ENCODE results near the gene TSPEAR.
A peak's percentile ranks its signal among the peaks of the same experiment; 100 is the strongest.

Gene TSPEAR

DNA sequence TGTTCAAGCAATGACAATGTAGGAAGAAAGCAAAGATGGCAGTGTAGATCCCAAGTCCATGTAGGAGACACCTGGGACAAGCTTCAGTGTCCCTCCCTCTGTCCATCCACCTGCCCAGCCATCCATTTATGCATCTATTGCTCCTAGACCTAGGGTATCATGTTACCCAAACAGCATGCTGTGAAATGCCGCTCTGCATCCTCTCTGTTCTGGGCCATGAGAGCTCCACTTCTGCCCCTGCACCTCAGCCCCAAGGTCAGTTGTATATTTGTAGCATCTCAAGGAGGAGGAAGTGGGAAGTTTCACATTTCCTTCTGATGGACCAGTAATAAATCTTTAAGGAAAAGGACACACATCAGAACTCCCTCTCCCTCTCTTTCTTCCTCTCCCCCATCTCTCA lies 27.9 kb upstream of the TSPEAR start:
- no peak for DNase-seq

DNA sequence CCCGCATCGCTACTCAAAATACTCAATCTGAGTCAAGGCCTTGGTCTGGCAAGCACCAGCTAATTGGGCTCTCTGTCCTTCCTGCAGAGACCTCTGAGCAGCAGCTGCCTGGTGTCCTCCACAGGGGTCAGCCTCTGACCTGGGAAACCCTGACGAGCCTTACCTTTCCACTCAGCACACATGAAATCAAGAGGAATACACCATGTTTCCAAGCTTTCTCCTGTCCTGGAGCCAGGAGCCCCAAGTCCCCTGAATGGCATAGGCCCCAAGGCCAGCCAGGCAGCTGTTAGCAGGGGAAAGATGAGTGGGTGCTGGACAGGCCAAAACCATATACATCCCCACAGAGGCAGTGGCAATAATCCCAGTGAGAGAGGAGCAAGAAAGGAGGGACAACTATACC lies 27.2 kb upstream of the TSPEAR start:
- DNase-seq, result no peak

DNA sequence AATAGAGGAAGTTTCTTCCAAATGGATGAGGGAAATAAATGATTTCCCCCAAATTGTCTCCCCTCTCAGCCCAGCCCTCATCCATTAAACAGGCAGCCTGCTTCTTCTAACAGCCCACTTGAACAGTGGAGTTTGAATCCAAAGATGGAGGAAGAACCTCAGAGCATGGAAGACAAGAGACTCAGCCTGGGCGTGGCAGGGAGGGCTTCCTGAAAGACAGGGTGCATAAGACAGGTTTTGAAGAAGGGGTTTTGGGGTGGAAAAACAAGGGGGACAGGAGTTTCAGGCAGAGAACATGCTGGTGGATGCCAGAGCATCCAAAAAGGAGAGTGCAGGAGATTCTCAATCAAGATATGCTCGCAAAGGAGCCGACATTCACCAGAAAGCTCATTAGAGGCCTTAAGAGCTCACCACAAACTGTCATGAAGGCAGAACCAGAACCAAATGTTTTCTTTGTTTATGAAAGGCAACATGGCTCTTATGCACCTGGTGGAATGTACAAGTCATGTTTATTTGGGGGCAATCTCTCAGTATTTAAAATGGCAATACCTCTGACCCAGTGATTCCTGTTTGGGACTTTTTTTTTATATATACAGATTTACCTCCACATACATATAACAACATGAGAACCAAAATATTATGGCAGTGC lies 26.5 kb upstream of the TSPEAR start:
- peak; percentile 24 for DNase-seq

DNA sequence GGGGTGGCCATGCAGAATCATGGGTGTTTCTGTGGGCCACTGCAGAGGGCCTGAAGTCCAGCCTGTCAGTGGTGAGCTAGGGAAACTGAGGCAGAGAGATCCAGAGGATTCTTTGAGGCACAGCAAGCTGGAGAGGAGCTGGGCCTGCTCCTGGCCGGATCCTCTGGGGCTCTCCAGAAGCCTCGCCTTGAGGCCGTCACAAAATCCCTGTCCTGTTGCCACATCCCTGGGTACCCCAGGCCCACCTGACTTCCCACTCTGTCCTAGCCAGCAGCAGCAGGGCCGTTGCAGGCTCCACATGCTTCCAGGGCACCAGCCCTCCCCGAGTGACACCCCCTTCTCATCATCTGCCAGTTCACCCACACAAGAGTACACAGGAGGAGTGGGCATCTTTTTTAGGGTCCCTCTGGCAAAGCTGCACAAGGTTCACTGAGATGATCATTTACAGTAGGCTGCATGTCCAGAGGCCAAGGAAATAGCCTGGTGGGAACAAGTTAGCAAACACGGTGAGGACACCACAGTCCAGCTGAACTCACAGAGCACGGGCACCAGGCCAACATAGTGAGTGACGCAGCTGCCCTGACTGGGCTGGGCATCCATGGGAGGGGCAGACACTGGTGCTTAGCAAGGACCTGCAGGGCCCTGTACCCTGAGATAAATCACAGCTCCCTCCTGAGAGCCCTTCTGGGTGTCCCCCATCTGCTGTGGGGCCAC lies 25.1 kb upstream of the TSPEAR start:
- peak; percentile 66 for DNase-seq

DNA sequence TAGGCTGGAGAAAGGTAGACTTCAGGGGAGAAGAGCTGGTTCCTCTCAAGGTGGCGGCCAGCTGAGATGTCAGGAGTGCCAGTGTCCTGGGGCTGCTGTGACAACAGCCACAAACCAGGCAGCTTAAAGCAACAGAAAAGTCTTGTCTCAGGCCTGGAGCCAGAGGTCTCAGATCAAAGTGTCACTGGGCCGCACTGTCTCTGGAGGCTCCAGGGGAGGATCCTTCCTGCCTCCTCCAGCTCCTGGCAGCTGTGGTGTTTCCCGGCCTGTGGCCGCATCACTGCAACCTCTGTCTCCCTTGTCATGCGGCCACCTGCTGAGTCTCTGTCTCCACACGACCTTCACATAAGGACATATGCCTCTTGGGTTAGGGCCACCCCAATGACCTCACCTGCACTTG lies 24.4 kb upstream of the TSPEAR start:
- no peak for DNase-seq

DNA sequence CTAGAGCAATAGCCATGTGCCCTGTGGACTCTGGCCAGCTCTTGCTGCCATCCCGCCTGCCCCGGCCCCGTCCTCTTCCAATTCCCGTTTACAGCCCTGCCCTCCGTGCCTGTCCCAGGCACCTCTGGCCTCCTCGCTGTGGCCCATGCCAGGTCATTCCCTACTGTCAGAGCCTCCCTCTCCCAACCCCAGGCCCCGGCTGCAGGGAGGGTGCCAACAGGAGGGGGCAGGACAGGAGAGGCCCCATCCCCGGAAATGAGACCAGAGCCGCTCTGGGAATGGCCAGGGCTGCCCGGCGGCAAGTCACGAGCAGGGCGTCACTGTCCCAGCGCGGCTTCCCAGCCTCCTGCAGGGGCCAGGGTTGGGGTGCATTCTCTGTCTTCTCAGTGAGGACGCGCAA lies 23.5 kb upstream of the TSPEAR start:
- DNase-seq, result no peak

DNA sequence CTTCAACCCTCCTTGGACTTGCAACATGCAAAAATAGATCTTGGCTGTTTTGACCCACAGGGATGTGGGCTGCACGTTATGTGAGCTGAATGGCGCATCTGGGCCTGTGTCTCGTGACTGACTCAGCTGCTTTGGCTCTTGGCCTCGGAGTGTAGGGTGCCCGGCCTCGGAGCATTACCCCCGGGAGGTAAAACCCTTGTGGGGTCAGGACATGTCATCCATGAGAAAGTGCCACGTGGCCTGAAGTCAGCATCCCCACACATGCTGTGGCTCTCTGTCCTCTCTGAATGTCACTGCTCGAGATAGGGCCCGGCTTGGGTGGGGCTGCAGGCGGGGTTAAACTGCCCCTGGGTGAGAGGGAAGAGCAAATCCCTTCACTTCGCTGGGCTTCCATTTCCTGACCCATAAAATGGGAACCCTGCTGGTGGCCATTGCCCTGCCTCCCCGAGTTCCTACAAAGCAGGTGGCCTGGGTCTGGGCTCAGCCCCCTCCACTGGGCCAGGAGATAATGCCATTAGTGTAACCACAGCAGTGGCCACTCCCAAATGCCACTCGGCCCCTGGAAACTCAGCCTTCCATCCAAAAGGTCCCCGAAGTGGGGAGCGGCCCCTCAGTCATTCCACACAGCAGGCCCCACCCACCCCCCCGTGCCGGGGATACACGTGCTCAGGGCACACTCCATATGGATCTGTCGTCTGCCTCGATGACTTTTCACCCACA lies 22.8 kb upstream of the TSPEAR start:
- DNase-seq, result no peak

DNA sequence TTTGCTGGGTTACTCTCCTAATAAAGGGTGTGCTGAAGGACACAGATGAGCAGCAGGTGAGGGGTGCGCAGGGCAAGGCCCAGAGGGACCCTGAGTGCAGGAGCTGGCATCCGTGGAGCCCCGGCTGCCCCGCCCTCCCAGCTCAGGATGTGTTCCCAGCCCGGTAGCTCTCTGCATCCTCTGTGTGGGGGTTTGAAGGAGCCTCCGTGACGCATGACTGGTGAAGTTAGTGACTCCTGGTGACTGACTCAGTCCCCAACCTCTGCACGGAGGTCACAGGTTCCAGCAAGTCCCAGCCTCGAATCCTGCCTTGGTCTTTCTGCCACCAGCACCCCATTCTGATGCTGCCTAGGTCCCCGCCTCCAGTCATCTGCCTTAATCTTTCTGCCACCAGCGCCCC lies 21.6 kb upstream of the TSPEAR start:
- DNase-seq, result no peak

DNA sequence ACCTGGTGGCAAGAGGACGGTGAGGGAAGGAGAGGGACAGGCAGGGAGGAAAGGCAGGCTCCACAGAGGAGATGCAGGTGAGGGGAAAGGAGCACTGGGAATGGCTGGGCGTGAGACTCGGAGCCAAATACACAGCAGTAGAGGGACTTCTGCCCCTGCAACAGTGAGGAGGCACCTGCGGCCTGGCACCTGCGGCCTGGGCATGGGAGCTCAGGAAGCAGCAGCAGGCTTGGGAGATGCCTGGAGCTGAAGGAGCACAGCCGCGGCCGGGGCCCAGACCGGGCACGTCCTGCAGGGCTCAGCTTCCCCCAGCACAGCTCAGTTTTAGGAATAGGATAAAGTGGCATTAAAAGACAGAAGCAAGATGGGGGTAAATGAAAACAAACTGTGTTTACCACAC lies 20.9 kb upstream of the TSPEAR start:
- DNase-seq, result no peak

DNA sequence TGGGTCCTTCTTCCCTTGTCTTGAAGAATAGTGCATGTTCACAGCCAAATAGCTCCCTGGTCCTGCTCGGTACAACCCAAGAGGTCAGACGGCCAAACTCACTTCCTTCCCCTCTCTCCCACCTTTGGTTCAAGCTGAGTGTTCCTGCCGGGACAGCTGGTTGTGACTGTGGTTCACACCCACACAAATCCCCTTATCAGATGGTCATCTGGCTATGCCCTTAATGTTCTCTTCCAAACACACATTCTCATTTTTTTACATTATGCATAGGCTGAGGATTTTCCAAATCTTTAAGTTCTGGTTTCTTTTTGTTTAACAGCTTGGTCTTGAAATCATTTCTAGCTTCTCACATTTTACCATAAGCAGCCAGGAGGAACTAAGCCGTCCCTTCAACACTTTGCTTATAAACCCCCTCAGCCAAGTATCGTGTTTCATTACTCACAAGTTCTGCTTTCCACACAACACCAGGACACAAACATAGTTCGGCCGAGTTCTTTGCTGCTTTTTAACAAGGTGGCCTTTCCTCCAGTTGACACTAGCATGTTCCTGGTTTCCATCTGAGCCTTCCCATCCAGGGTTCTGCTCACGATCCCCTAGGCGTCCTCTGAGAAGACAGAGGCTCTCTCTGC lies 19.7 kb upstream of the TSPEAR start:
- no peak for DNase-seq

DNA sequence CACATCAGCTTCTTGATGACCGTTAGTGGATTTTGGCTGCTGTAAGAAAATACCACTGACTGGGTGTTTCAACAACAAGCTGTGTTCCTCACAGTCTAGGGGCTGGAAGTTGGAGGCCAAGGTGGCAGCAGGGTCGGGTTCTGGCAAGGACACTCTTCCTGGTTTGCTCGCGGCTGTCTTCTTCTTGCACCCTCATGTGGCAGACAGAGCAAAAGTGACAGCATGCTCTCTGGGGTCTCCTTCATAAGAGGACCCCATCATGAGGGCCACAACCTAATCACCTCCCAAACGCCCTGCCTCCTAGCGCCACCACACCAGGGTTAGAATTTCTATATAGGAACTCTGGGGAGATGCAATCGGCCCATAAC lies 18.6 kb upstream of the TSPEAR start:
- DNase-seq, result no peak

DNA sequence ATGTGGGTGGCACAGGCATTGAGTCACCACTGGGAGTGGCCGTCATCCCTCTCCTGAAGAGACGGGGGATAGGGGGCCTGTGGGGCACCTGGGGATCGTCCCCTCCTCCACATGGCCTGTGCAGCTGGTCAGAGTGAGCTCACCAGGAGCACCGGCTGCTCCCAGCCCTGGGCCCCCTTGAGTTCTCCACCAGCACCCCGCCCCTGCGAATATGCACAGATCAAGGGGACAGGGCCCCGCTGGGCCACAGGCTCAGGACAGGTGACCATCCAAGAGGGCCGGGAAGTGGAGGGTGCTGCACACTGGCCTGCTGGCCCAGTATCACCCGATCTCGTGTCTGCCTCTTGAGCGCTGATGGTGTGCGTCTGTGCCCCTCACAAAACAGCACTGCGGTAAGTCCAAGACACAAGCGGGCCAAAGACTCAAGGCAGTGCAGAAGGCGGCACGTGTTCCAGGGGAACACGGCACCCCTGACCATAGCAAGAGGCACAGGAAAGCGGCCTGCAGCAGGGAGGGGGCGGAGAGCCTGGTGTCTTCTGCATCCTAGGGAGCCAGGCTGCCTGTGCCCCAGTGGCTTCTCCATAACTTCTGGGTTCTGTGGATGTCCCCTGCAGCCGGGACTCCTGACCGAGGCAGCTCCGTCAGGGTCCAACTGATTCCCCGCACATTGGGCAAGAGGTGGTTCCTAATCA lies 18.1 kb upstream of the TSPEAR start:
- DNase-seq, result no peak

DNA sequence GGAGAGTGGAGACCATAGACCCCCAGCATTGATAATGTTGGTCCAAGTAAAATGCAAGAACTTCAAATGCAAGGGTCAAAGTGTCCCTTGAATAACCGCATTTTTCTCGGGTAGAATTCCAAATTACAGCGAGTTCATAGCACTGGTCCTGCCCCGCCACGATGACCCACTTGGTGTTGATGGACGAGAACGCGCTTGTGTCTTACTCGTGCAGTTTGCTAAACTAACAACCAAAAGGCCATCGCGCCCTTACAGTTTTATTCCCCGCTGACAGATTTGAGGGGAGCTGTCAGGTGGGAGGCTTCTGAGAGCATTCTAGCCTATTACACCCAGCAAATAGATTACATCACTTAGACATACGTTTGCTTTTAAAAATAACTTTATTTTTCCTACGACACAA lies 17.3 kb upstream of the TSPEAR start:
- DNase-seq, result no peak

DNA sequence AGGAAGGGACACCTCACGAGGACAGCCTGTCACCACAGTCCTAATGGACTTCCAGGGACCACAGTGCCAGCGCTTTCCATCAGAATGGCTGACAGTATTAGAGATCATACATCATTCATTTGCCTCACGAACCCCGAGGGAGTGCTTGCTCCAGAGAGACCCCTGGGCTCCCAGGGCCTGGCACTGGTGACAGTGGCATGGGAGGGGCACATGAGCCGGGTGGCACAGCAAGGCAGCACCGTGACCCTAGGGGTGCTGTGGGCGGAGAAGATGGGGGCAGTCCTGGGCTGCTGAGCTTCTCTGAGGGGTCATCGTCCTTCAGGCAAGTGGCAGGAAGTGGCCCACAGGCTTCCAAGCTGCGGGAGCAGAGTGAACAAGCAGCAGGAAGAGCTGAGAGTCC lies 16.4 kb upstream of the TSPEAR start:
- no peak for DNase-seq

DNA sequence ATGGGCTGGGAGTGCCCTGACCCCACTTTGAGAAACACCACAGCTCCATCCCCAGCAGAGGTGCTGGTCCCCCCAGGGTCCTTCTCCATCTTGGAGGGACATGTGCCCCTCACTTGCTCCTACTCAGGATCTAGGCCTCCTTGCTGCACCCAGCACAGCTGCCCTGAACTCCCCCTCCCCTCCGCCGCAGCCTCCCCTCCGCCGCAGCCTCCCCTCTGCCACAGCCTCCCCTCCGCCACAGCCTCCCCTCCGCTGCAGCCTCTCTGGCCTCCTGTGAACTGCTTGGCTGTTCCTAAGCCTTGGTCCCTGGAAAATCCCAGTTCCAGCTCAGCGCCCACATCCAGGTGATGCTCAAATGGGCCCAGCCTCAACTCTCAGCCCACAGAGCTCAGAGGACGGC lies 15.9 kb upstream of the TSPEAR start:
- no peak for DNase-seq

DNA sequence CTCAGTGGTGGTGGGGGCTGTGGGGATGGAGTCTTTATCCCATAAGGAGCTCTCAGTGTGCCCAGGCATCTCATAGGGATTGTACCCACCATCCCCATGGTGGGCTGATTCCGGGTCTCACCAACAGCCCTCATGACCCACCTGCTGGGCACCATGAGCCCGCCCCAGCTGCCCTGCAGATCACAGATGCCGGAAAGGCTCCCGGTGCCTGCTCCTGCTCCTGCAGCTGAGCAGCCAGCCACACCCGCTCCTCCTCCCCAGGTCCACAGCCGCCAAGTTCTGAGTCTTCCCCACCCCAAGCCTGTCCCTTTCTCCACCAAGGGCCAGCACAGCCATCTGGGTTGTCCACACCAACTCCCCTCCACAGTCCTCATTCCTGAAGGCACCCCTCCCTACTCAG lies 15.5 kb upstream of the TSPEAR start:
- no peak for DNase-seq

DNA sequence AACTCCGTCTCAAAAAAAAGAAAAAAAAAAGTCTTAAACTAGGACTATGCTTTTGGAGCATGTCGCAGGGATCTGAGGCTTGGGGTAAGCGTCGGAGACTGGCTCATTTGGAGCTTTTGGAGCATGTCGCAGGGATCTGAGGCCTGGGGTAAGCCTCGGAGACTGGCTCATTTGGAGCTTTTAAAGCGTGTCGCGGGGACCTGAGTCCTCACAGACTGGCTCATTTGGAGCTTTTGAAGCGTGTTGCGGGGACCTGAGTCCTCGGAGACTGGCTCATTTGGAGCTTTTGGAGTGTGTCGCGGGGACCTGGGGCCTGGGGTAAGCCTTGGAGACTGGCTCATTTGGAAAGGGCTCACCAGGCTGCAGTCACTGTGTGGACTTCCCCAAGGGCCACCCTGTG lies 13.6 kb upstream of the TSPEAR start:
- no peak for DNase-seq

DNA sequence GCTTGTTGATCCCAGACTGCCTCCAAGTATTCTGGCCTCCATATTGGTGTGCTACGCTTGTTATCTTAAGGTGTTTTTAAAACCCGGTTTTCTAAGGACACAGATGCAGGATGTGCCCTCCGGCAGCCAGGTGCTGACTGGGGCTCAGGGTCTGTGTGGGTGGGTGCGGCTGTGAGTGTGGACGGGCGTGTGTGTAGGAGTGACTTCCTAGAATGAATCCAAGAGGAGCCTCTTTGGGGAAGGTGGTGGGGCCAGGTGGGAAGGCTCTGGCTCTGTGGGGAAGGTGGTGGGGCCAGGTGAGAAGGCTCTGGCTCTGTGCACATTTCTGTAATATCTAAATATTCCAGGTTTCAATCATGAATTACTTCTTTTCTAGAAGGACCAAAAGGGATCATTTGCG lies 12.8 kb upstream of the TSPEAR start:
- DNase-seq, result no peak

DNA sequence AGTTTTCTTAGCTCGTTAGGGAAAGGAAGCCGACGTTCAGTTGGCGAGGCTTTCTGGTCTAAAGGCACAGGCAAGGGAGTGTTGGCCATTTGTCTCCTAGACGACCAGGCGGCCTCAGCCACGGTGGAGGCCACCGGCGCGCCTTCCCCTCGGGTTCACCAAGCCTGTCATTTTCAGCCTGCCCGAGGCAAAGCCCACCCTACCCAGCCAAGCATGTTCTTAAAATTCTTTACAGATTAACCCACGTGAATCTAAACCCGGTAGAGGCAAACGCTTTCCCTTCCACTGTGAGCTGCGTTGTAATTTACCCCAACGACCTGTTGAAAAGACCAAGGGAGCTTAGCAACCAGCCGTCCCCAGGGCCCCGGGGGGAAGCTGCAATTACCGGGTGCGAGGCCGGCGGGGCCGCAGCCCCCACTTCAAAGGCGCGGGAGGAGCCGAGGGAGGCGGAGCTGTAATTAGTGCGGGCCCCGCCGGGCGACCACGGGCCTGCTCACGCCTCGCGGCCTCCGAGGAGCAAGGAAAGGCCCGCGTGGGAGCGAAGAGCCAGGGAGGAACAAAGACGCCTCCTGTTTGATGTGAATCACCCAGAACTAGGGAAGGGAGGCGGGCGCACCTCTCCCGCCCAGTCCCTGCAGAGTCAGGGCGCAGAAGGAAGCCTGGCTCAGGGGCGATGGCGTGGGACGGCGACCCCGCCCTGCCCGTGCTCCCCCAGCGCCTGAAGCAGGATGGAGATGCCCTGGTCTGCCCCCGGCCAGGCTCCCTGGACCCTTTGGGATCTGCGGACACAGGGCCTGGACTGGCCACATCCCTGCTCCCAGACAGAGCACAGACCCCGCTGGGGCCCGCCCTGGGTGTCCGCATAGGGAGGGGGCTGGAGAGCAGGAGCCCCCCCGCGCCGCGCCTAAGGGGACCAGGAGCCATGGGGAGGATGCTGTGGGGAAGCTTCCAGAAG lies 12.1 kb upstream of the TSPEAR start:
- DNase-seq, result no peak

DNA sequence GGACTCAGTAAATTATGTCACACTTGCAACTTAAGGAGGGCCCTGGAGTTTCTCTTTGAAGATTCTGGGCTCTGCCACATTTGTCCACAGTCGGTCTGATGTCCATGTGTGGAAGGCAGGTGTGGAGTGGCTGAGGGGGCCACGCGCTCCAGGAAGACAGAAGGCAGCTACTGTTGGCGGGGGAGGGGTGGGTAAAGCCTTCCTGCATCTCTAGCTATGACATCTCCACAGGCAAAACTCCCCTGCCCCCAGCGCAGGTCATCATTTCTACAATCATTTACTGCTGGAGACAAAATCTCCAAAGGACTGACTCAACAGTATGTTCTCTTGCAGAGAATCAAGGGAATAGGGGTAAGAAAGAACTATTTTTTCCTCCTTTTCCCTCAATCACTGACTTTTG lies 11.4 kb upstream of the TSPEAR start:
- no peak for DNase-seq

DNA sequence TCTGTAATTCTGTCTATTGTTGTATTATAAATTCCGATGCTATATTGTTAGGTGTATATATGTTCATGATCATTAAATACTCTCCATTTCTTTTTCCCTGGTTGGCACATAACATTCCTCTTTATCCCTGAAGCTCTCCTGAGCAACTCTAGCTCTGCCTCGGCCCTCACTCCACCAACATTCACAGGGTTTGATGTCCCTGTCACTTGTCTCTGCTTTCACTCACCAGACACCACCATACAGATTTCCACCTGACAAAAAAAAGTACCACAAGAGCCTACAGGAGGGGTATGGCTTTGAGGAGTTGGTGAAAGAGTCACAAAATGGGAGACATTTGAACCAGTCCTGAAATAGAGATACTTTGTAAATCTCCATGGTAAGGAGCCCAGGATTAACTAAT lies 8.8 kb upstream of the TSPEAR start:
- no peak for DNase-seq

DNA sequence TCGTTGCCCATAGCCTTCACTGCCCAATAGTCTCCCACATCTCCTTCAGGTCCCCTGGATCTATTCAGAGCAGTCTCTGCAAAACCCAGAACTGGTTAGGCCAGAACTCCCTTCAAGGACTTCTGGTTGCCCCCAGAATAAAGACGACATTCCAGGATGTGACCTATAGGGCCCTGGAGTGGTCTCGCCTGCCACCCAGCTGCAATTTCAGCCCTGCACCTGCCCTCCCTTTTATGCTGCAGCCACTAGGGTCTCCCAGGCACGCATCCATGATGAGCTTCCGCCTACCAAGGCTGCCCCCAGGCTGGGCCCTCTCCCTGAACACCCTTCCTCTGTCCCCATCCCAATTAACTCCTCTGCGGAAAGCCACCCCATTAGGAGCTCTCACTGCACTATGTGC lies 7.2 kb upstream of the TSPEAR start:
- no peak for DNase-seq
